NCI-H1436 treated with DMSO at 0.1 percent for 48 hours (cell line): ENCODE data around the gene AKAP11.

ENCODE experiments used
- DNase-seq: peaks from one replicate; lab custom pipeline; 2025; lab: John Stamatoyannopoulos, UW

The AKAP11 gene

GRCh38 chr13:42337808-42338600 lies 66.1 kb downstream of the AKAP11 start:
- DNase-seq, result no peak

GRCh38 chr13:42345367-42345766 lies 73.4 kb downstream of the AKAP11 start:
- no peak for DNase-seq

GRCh38 chr13:42348576-42348975 lies 76.6 kb downstream of the AKAP11 start:
- DNase-seq, result no peak

- DNase-seq, result no peak
These were observed 78.2 kb downstream of the AKAP11 start for GRCh38 chr13:42350141-42350540.

- no peak for DNase-seq
These were observed 82.5 kb downstream of the AKAP11 start for GRCh38 chr13:42354241-42355091.

GRCh38 chr13:42355092-42355485 lies 83.1 kb downstream of the AKAP11 start:
- no peak for DNase-seq

- no peak for DNase-seq
These were observed 83.7 kb downstream of the AKAP11 start for GRCh38 chr13:42355491-42356183.

- DNase-seq, result no peak
These were observed 84.2 kb downstream of the AKAP11 start for GRCh38 chr13:42356184-42356575.

GRCh38 chr13:42360046-42360574 lies 88.2 kb downstream of the AKAP11 start:
- DNase-seq, result no peak

GRCh38 chr13:42361701-42362100 lies 89.7 kb downstream of the AKAP11 start:
- DNase-seq, result no peak

- DNase-seq, result no peak
These were observed 92.1 kb downstream of the AKAP11 start for GRCh38 chr13:42363941-42364612.

GRCh38 chr13:42364613-42365000 lies 92.7 kb downstream of the AKAP11 start:
- no peak for DNase-seq

- no peak for DNase-seq
These were observed 95.9 kb downstream of the AKAP11 start for GRCh38 chr13:42367831-42368230.

- no peak for DNase-seq
These were observed 97.3 kb downstream of the AKAP11 start for GRCh38 chr13:42369071-42369797.

GRCh38 chr13:42370229-42370628 lies 98.3 kb downstream of the AKAP11 start:
- DNase-seq, result no peak
